Neural cell (in vitro differentiated cells): Measurements from ENCODE around the gene PSENEN. TPM values are rescaled to one million over a fixed set of nuclear protein-coding genes. Genes with fewer than 3 reads are reported as not detected.

Experiments
- H2AFZ ChIP-seq: fragments of 200-600, 300-800 bp; sonication (generic), shearing (Covaris generic); 2 replicates; pipeline ENCODE4 v1.6.0; 2014; ENCODE audit warnings: low read depth, mild to moderate bottlenecking, antibody characterized with exemption, low read length, moderate library complexity
- H3F3A ChIP-seq: fragments of 200-600 bp; shearing (Covaris generic); 2 replicates; pipeline ENCODE4 v1.6.1; 2016; ENCODE audit warnings: mild to moderate bottlenecking, moderate library complexity, mixed read lengths, antibody characterized with exemption, low read length; ENCODE audit not compliant: insufficient read depth, poor library complexity, severe bottlenecking
- H3K27ac ChIP-seq: fragments of 200-600, 300-800 bp; sonication (generic), shearing (Covaris generic); 2 replicates; pipeline ENCODE4 v1.5.1; 2014; ENCODE audit warnings: mild to moderate bottlenecking, low read length, moderate library complexity
- H3K27me3 ChIP-seq: fragments of 300-800, 200-600 bp; sonication (generic), shearing (Covaris generic); 2 replicates; pipeline ENCODE4 v1.6.0; 2014; ENCODE audit warnings: mild to moderate bottlenecking, low read depth, low read length, moderate library complexity; ENCODE audit not compliant: insufficient read depth
- H3K36me3 ChIP-seq: fragments of 300-800, 200-600 bp; sonication (generic), shearing (Covaris generic); 2 replicates; pipeline ENCODE4 v1.5.1; 2014; ENCODE audit warnings: mild to moderate bottlenecking, antibody characterized with exemption, low read length, moderate library complexity; ENCODE audit not compliant: insufficient read depth
- H3K4me2 ChIP-seq: fragments of 300-800, 200-600 bp; sonication (generic), shearing (Covaris generic); 2 replicates; pipeline ENCODE4 v1.6.0; 2014; ENCODE audit warnings: mild to moderate bottlenecking, low read length
- H3K4me3 ChIP-seq: fragments of 300-800, 200-600 bp; sonication (generic), shearing (Covaris generic); 2 replicates; pipeline ENCODE4 v1.5.1; 2014; ENCODE audit warnings: mild to moderate bottlenecking, low read length, moderate library complexity
- H3K79me2 ChIP-seq: fragments of 200-600 bp; shearing (Covaris generic); replicated peaks from 2 replicates; pipeline ENCODE4 v1.6.0; 2014; ENCODE audit warnings: mild to moderate bottlenecking, low read length, moderate library complexity; ENCODE audit not compliant: insufficient read depth
- H3K9ac ChIP-seq: fragments of 300-800, 200-600 bp; sonication (generic), shearing (Covaris generic); 2 replicates; pipeline ENCODE4 v1.6.1; 2016; ENCODE audit warnings: mild to moderate bottlenecking, low read length, mixed read lengths
- H3K9me2 ChIP-seq: fragments of 200-600 bp; shearing (Covaris generic); 2 replicates; pipeline ENCODE4 v1.6.1; 2016; ENCODE audit warnings: mild to moderate bottlenecking, low read length, mixed read lengths; ENCODE audit not compliant: insufficient read depth
- H3K9me3 ChIP-seq: fragments of 200-600, 300-800 bp; sonication (generic), shearing (Covaris generic); 2 replicates; pipeline ENCODE4 v1.6.1; 2016; ENCODE audit warnings: mild to moderate bottlenecking, mixed run types, low read length, moderate library complexity, mixed read lengths
- H4K20me1 ChIP-seq: fragments of 200-600 bp; shearing (Covaris generic); 2 replicates; pipeline ENCODE4 v1.6.1; 2016; ENCODE audit warnings: mild to moderate bottlenecking, mixed run types; ENCODE audit not compliant: insufficient read depth
- EP300 ChIP-seq: fragments of 450-650 bp; conservative IDR thresholded peaks from 2 replicates; pipeline ENCODE4 v1.6.1; 2014; ENCODE audit warnings: antibody characterized with exemption, mild to moderate bottlenecking, moderate library complexity; ENCODE audit not compliant: poor library complexity, severe bottlenecking
- EZH2 ChIP-seq: fragments of 200-600, 300-800 bp; shearing (Covaris generic), sonication (generic); IDR thresholded peaks from 2 replicates; pipeline ENCODE4 v1.6.1; 2014; ENCODE audit warnings: antibody characterized with exemption, low read length, borderline replicate concordance, mild to moderate bottlenecking; ENCODE audit not compliant: insufficient read depth, poor library complexity, severe bottlenecking
- MXI1 ChIP-seq: fragments of 450-650 bp; conservative IDR thresholded peaks from 2 replicates; pipeline ENCODE4 v1.6.1; 2014; ENCODE audit warnings: antibody characterized with exemption, mild to moderate bottlenecking; ENCODE audit not compliant: poor library complexity, severe bottlenecking
- POLR2AphosphoS5 ChIP-seq: IDR thresholded peaks from 2 replicates; pipeline ENCODE4 v1.6.1; 2012
- RAD21 ChIP-seq: fragments of 450-650 bp; conservative IDR thresholded peaks from 2 replicates; pipeline ENCODE4 v1.6.1; 2014; ENCODE audit warnings: antibody characterized with exemption, mild to moderate bottlenecking, moderate library complexity
- REST ChIP-seq: IDR thresholded peaks from 2 replicates; pipeline ENCODE4 v1.6.1; 2012; ENCODE audit warnings: borderline replicate concordance
- SMC3 ChIP-seq: fragments of 450-650 bp; conservative IDR thresholded peaks from 2 replicates; pipeline ENCODE4 v1.6.1; 2014; ENCODE audit warnings: antibody characterized with exemption, mild to moderate bottlenecking, moderate library complexity; ENCODE audit not compliant: poor library complexity
- TAF1 ChIP-seq: IDR thresholded peaks from 2 replicates; pipeline ENCODE4 v1.6.1; 2012; ENCODE audit warnings: low read depth
- polyA plus RNA-seq: library from polyadenylated mRNA; depleted of rRNA; stranded (reverse); fragments of >200 nt; gene quantifications from 2 replicates; pipeline ENCODE4 v1.2.3, GENCODE V29; 2014
- TF ChIP-seq, protein P1 (sequence below): fragments of 450-650 bp; IDR thresholded peaks from 2 replicates; pipeline ENCODE4 v1.5.1; 2014; ENCODE audit warnings: antibody characterized with exemption, mild to moderate bottlenecking, moderate library complexity; ENCODE audit not compliant: poor library complexity, severe bottlenecking

PSENEN gene
- polyA plus RNA-seq, 1 donor from 2014 or later: 46.2 TPM

GRCh38 chr19:35729763-35730162 is 15.7 kb upstream of the PSENEN start:
- Histone ChIP-seq H3K79me2 (no peaks in the 10 kb centered on the region), H2AFZ (no peak overlapping the region), H4K20me1 (no peaks in the 10 kb centered on the region), H3K36me3 (no peaks in the 10 kb centered on the region), H3K4me3 (no peak overlapping the region), H3K4me2 (no peak overlapping the region), H3K27me3 (no peaks in the 10 kb centered on the region), H3K27ac (no peak overlapping the region), H3K9me3 (no peaks in the 10 kb centered on the region), H3K9ac (no peak overlapping the region), H3F3A (no peaks in the 10 kb centered on the region), H3K9me2 (no peaks in the 10 kb centered on the region)
- TF ChIP-seq EP300 (no peak), MXI1 (no peak), TAF1 (no peak), POLR2AphosphoS5 (no peak), RAD21 (no peak), SMC3 (no peak), REST (no peak), EZH2 (no peak)
- TF ChIP-seq, protein P1, sequence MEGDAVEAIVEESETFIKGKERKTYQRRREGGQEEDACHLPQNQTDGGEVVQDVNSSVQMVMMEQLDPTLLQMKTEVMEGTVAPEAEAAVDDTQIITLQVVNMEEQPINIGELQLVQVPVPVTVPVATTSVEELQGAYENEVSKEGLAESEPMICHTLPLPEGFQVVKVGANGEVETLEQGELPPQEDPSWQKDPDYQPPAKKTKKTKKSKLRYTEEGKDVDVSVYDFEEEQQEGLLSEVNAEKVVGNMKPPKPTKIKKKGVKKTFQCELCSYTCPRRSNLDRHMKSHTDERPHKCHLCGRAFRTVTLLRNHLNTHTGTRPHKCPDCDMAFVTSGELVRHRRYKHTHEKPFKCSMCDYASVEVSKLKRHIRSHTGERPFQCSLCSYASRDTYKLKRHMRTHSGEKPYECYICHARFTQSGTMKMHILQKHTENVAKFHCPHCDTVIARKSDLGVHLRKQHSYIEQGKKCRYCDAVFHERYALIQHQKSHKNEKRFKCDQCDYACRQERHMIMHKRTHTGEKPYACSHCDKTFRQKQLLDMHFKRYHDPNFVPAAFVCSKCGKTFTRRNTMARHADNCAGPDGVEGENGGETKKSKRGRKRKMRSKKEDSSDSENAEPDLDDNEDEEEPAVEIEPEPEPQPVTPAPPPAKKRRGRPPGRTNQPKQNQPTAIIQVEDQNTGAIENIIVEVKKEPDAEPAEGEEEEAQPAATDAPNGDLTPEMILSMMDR: no peak

DNA sequence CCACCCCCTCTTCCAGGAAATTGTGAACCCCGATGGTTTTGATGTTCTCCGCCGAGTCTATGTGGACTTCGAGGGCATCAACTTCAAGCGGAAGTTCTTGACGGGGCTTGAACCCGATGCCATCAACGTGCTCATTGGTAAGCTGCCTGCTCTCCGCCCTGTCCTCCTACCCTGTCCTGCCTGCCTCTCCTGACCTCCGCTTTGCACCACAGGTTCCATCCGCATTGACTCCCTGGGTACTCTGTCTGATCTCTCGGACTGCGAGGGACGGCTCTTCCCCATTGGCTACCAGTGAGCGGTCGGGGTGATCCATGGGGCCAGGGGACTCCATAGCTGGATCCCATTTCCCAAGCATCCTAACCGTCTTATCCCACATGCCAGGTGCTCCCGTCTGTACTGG is 15.1 kb upstream of the PSENEN start:
- Histone ChIP-seq H2AFZ (no peak overlapping the region), H3K36me3 (no peaks in the 10 kb centered on the region), H3K9me2 (no peaks in the 10 kb centered on the region), H3F3A (no peaks in the 10 kb centered on the region), H3K4me3 (no peak overlapping the region), H3K79me2 (no peaks in the 10 kb centered on the region), H3K27me3 (no peaks in the 10 kb centered on the region), H3K9ac (no peak overlapping the region), H4K20me1 (no peaks in the 10 kb centered on the region), H3K27ac (no peak overlapping the region), H3K4me2 (no peak overlapping the region), H3K9me3 (no peaks in the 10 kb centered on the region)
- TF ChIP-seq REST (no peak), MXI1 (no peak), EZH2 (no peak), SMC3 (no peak), RAD21 (no peak), EP300 (no peak), TAF1 (no peak), POLR2AphosphoS5 (no peak)
- TF ChIP-seq, protein P1: no peak
